ENCODE data around the gene NAA60. TPM values are rescaled to one million over a fixed set of nuclear protein-coding genes. Genes with fewer than 3 reads are reported as not detected.

The NAA60 gene
- total and polyA plus RNA-seq, 9 of the 15 experiments (the other 6 are each of a cell fraction or from before 2014, with no cell fraction given) = 2.1 to 49.4 (median 10.3) TPM

DNA sequence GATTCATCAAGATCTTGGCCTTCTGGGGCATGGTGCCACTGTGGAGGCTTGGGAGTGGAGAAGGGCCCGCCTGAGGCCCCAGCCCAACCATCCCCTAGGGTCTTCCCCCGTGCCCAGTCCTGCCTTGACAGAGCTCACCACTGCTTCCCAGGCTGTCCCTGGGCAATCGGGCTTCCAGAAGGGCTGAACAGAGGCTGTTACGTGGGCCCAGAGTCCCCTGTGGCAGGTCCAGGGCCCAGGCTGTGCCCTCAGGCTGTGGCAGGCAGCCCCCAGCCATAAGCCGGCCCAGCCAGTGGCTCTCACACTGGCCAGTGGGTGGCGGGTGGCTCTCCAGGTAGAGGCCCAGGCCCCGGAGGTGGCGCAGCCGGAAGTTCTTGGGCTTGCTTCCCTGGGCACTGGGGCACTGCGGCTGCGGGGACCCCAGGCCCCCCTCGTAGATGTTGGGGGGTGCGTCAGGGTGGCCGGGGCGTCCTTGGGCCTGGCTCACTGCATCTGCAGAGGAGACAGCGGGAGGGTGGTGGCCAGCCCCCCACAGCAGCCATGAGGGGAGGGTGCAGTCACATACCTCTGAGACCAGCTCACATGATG lies 51.0 kb downstream of the NAA60 start (continued):
- TF ChIP-seq, protein P1, sequence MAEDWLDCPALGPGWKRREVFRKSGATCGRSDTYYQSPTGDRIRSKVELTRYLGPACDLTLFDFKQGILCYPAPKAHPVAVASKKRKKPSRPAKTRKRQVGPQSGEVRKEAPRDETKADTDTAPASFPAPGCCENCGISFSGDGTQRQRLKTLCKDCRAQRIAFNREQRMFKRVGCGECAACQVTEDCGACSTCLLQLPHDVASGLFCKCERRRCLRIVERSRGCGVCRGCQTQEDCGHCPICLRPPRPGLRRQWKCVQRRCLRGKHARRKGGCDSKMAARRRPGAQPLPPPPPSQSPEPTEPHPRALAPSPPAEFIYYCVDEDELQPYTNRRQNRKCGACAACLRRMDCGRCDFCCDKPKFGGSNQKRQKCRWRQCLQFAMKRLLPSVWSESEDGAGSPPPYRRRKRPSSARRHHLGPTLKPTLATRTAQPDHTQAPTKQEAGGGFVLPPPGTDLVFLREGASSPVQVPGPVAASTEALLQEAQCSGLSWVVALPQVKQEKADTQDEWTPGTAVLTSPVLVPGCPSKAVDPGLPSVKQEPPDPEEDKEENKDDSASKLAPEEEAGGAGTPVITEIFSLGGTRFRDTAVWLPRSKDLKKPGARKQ (CRISPR knock-in tag; IDR thresholded peaks at IDR 0.05) = no peak
- TF ChIP-seq, protein P2, sequence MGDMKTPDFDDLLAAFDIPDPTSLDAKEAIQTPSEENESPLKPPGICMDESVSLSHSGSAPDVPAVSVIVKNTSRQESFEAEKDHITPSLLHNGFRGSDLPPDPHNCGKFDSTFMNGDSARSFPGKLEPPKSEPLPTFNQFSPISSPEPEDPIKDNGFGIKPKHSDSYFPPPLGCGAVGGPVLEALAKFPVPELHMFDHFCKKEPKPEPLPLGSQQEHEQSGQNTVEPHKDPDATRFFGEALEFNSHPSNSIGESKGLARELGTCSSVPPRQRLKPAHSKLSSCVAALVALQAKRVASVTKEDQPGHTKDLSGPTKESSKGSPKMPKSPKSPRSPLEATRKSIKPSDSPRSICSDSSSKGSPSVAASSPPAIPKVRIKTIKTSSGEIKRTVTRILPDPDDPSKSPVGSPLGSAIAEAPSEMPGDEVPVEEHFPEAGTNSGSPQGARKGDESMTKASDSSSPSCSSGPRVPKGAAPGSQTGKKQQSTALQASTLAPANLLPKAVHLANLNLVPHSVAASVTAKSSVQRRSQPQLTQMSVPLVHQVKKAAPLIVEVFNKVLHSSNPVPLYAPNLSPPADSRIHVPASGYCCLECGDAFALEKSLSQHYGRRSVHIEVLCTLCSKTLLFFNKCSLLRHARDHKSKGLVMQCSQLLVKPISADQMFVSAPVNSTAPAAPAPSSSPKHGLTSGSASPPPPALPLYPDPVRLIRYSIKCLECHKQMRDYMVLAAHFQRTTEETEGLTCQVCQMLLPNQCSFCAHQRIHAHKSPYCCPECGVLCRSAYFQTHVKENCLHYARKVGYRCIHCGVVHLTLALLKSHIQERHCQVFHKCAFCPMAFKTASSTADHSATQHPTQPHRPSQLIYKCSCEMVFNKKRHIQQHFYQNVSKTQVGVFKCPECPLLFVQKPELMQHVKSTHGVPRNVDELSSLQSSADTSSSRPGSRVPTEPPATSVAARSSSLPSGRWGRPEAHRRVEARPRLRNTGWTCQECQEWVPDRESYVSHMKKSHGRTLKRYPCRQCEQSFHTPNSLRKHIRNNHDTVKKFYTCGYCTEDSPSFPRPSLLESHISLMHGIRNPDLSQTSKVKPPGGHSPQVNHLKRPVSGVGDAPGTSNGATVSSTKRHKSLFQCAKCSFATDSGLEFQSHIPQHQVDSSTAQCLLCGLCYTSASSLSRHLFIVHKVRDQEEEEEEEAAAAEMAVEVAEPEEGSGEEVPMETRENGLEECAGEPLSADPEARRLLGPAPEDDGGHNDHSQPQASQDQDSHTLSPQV (IDR thresholded peaks at IDR 0.05) = no peak
- TF ChIP-seq, protein P3, sequence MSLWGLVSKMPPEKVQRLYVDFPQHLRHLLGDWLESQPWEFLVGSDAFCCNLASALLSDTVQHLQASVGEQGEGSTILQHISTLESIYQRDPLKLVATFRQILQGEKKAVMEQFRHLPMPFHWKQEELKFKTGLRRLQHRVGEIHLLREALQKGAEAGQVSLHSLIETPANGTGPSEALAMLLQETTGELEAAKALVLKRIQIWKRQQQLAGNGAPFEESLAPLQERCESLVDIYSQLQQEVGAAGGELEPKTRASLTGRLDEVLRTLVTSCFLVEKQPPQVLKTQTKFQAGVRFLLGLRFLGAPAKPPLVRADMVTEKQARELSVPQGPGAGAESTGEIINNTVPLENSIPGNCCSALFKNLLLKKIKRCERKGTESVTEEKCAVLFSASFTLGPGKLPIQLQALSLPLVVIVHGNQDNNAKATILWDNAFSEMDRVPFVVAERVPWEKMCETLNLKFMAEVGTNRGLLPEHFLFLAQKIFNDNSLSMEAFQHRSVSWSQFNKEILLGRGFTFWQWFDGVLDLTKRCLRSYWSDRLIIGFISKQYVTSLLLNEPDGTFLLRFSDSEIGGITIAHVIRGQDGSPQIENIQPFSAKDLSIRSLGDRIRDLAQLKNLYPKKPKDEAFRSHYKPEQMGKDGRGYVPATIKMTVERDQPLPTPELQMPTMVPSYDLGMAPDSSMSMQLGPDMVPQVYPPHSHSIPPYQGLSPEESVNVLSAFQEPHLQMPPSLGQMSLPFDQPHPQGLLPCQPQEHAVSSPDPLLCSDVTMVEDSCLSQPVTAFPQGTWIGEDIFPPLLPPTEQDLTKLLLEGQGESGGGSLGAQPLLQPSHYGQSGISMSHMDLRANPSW (CRISPR knock-in tag; IDR thresholded peaks at IDR 0.05) = no peak
- no peak for TF ChIP-seq CLOCK (CRISPR knock-in tag; IDR thresholded peaks at IDR 0.05; ENCODE audit: borderline replicate concordance)
- no peak for TF ChIP-seq SETDB1 (IDR thresholded peaks at IDR 0.05; ENCODE audit: low read length)
- no peak for TF ChIP-seq FOSL1 (tag; conservative IDR thresholded peaks at IDR 0.05)
- TF ChIP-seq HDAC6 (IDR thresholded peaks at IDR 0.05; ENCODE audit: low read depth, low read length) = no peak
